Stimulated activated CD8-positive, alpha-beta memory T cell treated with anti-CD3 and anti-CD28 coated beads, Interleukin-4, amount 100 ng/mL, for 4 hours (primary cell): ENCODE results near the gene HNF4A.

ENCODE experiments used
- DNase-seq, 2 donors: peaks; one replicate each; pipeline ENCODE4 v3.0.0-alpha.2; 2020; ENCODE audit warnings: low read depth in 2 of 2, low spot score in 1 of 2

Gene HNF4A

DNA sequence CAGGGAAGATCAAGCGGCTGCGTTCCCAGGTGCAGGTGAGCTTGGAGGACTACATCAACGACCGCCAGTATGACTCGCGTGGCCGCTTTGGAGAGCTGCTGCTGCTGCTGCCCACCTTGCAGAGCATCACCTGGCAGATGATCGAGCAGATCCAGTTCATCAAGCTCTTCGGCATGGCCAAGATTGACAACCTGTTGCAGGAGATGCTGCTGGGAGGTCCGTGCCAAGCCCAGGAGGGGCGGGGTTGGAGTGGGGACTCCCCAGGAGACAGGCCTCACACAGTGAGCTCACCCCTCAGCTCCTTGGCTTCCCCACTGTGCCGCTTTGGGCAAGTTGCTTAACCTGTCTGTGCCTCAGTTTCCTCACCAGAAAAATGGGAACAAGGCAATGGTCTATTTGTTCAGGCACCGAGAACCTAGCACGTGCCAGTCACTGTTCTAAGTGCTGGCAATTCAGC lies 68.6 kb downstream of the HNF4A start:
- DNase-seq = no peak

DNA sequence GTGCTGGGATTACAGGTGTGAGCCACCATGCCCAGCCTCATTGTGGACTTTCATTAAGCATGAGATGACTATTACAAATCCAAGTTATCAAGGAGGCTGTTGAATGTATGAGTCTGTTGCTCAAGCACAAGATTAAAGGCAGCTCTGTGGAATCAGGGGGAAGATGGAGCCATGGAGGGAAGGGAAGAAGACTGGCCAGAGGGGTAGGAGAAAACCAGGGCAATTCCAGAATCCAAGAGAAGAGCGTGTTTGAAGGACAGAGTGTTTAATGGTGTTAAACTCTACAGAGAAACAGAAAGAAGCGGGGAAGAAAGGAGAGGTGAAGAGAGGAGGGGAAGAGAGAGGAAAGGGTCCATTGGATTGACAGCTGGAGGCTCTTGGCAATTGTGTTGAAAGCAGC lies 70.4 kb downstream of the HNF4A start:
- DNase-seq = no peak

DNA sequence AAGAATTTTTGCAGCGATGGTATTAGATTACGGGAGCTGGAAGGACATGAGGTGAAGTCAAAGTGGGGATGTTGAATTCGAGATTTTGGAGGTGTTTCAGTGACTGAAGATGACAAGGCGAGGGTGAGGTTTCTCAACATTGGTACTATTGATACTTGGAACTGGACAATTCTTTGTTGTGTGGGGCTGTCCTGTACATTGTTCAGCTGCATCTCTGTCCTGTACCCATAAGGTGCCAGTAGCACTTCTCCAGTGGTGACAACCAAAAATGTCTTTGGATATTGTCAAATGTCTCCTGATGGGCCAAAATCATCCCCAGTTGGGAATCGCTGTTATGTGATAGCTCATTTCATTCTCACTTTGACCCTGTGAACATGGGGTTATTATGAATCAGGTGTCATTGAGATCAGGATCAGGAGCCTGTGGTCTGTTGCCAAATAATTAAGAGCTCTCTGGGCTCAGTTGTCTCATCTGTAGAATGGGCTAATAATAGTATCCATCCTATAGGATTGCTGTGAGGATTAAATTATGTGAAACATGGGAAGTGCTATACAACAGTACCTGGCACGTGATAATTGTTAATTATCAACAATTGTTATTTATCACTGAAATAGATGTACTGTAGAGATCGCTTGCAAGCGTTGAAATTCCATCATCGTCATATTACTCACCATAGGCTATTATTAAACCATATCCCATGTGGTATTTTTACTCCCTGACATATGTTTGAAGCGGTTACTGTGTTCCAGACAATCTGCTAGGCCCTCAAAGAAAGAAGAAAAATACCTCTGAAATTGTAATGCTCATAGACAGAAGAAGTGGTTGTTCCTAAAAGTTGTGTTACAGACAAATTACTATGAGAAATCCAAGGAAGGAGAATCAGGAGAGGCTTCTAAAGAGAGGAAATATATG lies 71.6 kb downstream of the HNF4A start:
- no peak for DNase-seq

DNA sequence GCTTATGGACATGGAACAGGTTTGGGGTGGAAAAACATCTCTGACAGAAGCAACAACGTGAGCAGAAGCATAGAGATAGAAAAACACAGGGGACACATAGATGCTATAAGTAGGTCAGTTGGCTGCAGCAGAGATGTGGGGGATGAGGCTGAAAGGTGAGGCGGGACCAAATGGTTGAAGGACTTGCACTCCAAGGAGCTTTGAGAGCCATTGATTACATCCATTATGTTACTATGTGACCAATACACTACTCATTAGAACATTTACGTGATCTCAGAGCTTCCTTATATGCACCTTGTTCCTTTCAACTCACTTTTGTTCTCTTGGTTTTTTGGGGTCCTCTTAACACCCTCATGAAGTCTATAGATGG lies 72.3 kb downstream of the HNF4A start:
- no peak for DNase-seq

DNA sequence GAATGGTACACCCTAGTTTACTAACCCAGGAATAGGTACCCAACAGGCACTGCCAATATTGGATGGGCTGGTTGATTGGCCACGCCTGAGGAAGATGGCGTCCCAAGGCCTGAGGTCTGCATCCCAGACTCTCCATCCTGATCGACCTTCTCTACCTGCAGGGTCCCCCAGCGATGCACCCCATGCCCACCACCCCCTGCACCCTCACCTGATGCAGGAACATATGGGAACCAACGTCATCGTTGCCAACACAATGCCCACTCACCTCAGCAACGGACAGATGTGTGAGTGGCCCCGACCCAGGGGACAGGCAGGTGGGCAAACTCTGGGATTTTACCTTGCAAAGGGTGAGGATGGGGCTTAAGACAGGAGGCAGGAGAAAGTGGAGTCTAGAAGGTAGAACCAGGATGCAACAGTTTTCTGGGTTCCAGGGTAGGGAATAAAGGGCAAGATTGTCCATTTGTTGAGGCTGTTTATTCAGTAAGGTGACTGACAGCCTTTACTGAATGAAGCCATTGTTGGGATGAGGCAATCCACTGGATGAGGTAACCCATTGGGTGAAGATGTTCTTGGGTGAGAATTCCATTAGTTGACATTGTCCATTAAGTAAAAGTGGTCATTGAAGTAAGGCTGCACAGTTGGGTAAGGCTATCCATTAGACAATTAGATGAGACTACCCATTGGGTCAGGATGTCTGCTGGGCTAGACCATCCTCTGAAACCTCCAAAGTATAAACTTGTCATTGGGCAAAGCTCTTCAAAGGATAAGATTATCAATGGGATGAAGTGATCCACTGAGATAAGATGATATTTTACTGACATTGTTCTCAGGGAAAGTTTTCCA lies 72.9 kb downstream of the HNF4A start:
- DNase-seq = no peak

DNA sequence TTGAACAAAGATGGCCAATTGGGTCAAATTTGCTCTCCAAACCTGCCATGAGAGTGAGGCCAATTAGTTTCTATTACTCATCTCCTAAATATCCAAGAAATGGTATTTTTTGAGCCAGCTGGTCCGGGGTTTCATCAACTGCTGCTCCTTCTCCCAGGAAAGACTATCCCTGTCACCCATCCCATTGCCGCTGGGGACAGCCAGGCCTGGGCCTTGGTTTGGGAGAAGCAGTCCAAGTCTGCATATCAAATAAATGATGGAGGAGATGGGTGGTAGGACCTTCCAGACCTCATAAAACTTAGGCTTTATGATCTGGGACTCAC lies 73.5 kb downstream of the HNF4A start:
- DNase-seq = no peak

DNA sequence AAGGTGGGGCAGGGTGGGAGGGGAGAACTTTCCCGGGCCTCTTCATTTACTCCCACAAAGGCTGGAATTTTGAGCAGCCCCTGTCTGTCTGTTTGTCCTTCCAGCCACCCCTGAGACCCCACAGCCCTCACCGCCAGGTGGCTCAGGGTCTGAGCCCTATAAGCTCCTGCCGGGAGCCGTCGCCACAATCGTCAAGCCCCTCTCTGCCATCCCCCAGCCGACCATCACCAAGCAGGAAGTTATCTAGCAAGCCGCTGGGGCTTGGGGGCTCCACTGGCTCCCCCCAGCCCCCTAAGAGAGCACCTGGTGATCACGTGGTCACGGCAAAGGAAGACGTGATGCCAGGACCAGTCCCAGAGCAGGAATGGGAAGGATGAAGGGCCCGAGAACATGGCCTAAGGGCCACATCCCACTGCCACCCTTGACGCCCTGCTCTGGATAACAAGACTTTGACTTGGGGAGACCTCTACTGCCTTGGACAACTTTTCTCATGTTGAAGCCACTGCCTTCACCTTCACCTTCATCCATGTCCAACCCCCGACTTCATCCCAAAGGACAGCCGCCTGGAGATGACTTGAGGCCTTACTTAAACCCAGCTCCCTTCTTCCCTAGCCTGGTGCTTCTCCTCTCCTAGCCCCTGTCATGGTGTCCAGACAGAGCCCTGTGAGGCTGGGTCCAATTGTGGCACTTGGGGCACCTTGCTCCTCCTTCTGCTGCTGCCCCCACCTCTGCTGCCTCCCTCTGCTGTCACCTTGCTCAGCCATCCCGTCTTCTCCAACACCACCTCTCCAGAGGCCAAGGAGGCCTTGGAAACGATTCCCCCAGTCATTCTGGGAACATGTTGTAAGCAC lies 74.1 kb downstream of the HNF4A start:
- DNase-seq = no peak

DNA sequence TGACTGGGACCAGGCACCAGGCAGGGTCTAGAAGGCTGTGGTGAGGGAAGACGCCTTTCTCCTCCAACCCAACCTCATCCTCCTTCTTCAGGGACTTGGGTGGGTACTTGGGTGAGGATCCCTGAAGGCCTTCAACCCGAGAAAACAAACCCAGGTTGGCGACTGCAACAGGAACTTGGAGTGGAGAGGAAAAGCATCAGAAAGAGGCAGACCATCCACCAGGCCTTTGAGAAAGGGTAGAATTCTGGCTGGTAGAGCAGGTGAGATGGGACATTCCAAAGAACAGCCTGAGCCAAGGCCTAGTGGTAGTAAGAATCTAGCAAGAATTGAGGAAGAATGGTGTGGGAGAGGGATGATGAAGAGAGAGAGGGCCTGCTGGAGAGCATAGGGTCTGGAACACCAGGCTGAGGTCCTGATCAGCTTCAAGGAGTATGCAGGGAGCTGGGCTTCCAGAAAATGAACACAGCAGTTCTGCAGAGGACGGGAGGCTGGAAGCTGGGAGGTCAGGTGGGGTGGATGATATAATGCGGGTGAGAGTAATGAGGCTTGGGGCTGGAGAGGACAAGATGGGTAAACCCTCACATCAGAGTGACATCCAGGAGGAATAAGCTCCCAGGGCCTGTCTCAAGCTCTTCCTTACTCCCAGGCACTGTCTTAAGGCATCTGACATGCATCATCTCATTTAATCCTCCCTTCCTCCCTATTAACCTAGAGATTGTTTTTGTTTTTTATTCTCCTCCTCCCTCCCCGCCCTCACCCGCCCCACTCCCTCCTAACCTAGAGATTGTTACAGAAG lies 75.0 kb downstream of the HNF4A start:
- DNase-seq = no peak

DNA sequence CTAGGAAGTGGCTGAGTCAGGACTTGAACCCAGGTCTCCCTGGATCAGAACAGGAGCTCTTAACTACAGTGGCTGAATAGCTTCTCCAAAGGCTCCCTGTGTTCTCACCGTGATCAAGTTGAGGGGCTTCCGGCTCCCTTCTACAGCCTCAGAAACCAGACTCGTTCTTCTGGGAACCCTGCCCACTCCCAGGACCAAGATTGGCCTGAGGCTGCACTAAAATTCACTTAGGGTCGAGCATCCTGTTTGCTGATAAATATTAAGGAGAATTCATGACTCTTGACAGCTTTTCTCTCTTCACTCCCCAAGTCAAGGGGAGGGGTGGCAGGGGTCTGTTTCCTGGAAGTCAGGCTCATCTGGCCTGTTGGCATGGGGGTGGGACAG lies 75.6 kb downstream of the HNF4A start:
- DNase-seq = no peak

DNA sequence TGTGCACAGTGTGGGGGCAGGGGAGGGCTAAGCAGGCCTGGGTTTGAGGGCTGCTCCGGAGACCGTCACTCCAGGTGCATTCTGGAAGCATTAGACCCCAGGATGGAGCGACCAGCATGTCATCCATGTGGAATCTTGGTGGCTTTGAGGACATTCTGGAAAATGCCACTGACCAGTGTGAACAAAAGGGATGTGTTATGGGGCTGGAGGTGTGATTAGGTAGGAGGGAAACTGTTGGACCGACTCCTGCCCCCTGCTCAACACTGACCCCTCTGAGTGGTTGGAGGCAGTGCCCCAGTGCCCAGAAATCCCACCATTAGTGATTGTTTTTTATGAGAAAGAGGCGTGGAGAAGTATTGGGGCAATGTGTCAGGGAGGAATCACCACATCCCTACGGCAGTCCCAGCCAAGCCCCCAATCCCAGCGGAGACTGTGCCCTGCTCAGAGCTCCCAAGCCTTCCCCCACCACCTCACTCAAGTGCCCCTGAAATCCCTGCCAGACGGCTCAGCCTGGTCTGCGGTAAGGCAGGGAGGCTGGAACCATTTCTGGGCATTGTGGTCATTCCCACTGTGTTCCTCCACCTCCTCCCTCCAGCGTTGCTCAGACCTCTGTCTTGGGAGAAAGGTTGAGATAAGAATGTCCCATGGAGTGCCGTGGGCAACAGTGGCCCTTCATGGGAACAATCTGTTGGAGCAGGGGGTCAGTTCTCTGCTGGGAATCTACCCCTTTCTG lies 76.2 kb downstream of the HNF4A start:
- DNase-seq = no peak

DNA sequence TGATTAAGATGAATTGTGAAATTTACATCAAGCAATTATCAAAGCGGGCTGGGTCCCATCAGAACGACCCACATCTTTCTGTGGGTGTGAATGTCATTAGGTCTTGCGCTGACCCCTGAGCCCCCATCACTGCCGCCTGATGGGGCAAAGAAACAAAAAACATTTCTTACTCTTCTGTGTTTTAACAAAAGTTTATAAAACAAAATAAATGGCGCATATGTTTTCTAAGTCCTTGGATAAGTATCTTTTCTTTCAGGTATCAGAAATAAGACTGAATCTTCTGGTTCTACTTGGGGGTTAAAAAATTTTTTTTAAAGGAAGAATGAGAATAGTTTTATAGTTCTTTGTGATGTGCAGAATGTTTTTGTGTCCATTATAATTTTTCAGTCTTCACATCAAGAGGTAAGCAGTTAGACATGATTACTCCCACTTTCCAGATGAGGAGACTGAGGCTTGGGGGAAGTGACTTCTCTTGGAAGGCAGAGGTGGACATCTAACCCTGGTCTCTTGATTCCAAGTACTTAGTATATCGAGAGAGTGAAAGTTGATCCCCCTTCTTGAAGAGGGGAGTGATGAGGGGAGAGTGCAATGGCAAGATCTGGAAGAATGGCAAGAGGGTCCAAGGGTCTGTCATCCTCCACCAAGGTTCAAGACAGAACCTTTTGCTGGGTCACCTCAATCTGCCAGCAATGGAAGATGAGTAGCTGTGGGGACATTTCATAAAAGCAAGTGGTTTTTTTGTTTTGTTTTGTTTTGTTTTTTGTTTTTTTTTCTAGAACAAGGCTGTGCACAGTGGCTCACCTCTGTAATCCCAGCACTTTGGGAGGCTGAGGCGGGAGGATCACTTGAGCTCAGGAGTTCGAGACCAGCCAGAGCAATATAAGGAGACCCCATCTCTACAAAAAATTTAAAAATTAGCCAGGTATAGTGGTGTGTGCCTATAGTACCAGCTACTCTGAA lies 77.4 kb downstream of the HNF4A start:
- DNase-seq = no peak

DNA sequence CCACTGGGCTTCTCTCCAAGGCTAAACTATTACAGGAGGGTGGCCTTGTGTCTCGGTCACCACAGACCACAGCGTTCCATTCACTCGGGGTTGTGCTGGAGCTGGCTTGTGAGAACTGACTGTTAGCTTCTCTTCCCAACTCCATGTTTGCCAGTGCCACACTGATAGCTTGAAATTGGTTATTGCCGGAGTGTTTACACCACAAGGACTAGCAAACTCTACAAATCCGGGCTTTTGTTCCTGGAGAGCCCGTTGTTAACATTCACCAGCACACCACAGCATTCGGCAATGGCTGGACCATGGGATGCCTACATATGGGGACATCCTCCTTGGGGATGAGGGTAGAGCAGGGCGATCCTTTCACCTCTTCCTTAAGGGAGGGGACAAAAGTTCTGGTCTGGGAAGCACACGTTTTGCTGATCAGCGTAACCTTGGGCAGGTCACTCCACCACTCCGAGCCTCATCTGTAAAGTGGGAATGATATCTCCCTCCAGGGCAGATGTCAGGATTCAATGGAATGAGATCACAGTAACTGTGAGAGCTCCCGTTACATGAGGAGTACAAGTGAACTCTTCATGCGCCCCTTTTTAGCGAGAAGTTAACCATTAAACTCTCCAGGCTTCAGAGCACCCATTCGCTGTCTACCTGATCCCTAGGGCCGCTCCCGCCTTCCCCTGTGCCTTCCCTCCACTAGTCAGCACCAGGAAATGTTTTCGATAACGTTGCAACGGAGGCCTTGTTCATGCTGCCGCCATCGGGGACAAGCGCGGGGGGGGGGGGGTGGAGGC lies 78.4 kb downstream of the HNF4A start:
- no peak for DNase-seq

DNA sequence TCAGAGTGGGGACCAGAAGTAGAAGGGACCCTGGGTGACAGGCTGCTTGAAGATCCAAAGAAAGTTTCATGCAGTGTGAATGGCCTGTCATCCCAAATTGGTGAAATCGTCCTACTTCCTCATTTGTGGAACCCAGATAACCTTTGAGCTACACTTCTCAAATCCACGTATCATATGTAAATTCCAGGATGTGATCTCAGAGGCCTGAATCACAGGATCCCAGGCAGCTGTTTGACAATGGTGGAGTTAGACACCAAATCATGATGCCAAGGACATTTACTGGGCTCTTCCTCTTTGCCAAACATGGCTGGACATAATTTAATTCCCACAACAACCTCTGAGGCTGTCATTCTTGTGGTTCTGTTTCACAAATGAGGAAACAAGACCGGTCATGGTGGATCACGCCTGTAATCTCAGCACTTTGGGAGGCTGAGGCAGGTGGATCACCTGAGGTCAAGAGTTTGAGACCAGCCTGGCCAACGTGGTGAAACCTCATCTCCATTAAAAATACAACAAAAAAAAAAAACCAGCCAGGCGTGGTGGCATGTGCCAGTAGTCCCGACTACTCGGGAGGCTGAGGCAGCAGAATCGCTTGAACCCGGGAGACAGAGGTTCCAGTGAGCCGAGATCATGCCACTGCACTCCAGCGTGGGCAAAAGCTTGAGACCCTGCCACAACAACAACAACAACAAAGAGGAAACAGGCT lies 80.3 kb downstream of the HNF4A start:
- DNase-seq = no peak

DNA sequence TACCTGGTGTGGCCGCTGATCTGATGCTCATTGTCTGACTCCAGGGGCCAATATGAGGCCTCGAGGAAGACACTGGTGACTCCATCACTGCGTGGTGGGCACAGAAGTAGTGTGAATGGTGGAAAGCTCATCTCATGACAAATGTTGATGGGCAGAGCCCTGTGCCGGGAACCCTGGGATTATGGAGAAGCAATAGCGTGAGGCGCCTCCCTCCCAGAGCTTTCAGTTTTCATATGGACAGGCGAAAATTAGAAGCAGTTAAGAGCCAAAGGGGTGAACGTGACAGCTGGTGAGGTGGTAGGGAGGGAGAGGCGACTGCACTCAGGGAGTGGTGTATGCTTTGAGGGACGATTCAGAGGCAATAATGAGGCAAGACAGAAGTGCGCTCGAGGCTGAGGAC lies 80.9 kb downstream of the HNF4A start:
- DNase-seq = no peak

DNA sequence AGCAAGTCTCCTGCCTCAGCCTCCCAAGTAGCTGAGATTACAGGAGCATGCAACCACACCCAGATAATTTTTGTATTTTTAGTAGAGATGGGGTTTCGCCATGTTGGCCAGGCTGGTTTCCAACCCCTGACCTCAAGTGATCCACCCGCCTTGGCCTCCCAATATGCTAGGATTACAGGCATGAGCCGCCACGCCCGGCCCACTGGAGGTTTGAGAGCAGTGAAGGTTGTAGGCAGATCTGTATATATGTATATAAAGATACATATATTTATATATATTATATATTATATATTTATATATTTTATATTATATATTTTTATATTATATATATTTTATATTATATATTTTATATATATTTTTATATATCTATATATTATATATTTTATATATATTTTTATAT lies 82.0 kb downstream of the HNF4A start:
- no peak for DNase-seq

DNA sequence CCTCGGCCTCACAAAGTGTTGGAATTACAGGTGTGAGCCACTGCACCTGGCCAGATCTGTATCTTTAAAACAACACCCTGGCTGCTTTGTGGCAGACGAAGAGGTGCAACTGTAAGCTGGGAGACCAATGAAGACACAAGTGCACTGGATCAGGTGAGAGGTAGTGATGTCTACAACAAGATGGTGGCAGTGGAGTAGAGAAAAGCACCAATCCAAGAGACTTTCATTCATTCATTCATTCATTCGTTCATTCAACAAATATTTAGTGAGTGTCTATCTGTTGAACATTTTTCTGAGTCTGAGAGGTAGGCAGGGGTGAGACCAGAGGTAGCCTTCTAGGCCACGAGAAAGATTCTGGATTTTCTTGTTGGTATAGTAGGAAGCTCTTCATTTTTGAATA lies 83.3 kb downstream of the HNF4A start:
- no peak for DNase-seq

DNA sequence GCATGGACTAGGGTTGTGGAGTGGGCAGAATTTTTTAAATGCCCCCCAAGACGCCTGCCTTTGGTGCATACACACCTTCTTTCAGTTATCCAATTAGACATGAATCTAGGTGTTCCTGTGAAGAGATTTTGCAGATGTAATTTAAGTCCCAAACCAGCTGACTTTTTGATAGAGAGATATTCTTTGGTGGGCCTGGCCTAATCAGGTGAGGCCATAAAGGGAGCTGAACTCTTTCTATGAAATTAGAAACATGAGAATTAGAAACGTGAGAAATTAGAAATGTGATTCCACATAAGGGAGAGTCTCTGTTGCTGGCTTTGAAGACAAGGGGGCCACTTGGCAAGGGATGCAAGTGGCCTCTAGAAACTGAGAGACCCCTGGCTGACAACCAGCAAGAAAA lies 83.8 kb downstream of the HNF4A start:
- DNase-seq = no peak
